NB4 (cell line): ENCODE results near the gene NCAM2.

Experiments
- CTCF ChIP-seq: IDR thresholded peaks from one replicate; pipeline ENCODE4 v1.5.1; 2012; ENCODE audit warnings: low read depth, low read length
- MAX ChIP-seq: IDR thresholded peaks from 2 replicates; pipeline ENCODE4 v1.6.1; 2011; ENCODE audit warnings: low read depth, low read length
- MYC ChIP-seq: IDR thresholded peaks from 2 replicates; pipeline ENCODE4 v1.6.1; 2011; ENCODE audit warnings: low read depth, low read length
- POLR2A ChIP-seq: IDR thresholded peaks from 2 replicates; pipeline ENCODE4 v1.6.1; 2011; ENCODE audit warnings: mild to moderate bottlenecking; ENCODE audit not compliant: insufficient read length; ENCODE audit errors: extremely low read depth

GRCh38 chr21:21216047-21216446, 217.8 kb downstream of the NCAM2 start:
- no peak for TF ChIP-seq CTCF
- no peak for TF ChIP-seq MAX
- no peak for TF ChIP-seq POLR2A
- TF ChIP-seq MYC = no peak
